HepG2 (cell line): Measurements from ENCODE around the gene SESN2. TPM values are rescaled to one million over a fixed set of nuclear protein-coding genes. Genes with fewer than 3 reads are reported as not detected.

ENCODE experiments used
- CBX1 ChIP-seq: IDR thresholded peaks from one replicate; pipeline ENCODE4 v1.6.1; 2016; ENCODE audit warnings: antibody characterized with exemption, low read depth
- FIP1L1 ChIP-seq: fragments of 200-400 bp; formaldehyde crosslinking; IDR thresholded peaks from 2 replicates; pipeline ENCODE4 v1.6.1; 2018; ENCODE audit warnings: low read depth, mild to moderate bottlenecking, low read length, moderate library complexity, borderline replicate concordance; ENCODE audit not compliant: insufficient read depth
- MTF1 ChIP-seq: sonication (generic); formaldehyde crosslinking; IDR thresholded peaks from 2 replicates; pipeline ENCODE4 v1.5.0; 2020; ENCODE audit warnings: missing genetic modification reagents
- RBM39 ChIP-seq: fragments of 200-400 bp; formaldehyde crosslinking; IDR thresholded peaks from one replicate; pipeline ENCODE4 v1.6.1; 2018; ENCODE audit warnings: antibody characterized with exemption, mild to moderate bottlenecking, low read depth, low read length; ENCODE audit not compliant: poor library complexity, severe bottlenecking
- SALL1 ChIP-seq: sonication (generic); formaldehyde crosslinking; IDR thresholded peaks from 2 replicates; pipeline ENCODE4 v1.8.0; 2022; ENCODE audit warnings: mild to moderate bottlenecking, missing genetic modification reagents
- TOE1 ChIP-seq: sonication (generic); formaldehyde crosslinking; IDR thresholded peaks from 2 replicates; pipeline ENCODE4 v1.4.0; 2020; ENCODE audit warnings: mild to moderate bottlenecking, missing genetic modification reagents
- ZBTB34 ChIP-seq: sonication (generic); formaldehyde crosslinking; IDR thresholded peaks from 2 replicates; pipeline ENCODE4 v1.8.0; 2022; ENCODE audit warnings: mild to moderate bottlenecking, missing genetic modification reagents
- ZBTB37 ChIP-seq: sonication (generic); formaldehyde crosslinking; IDR thresholded peaks from 2 replicates; pipeline ENCODE4 v1.4.0; 2020; ENCODE audit warnings: mild to moderate bottlenecking, missing genetic modification reagents
- ZKSCAN1 ChIP-seq: fragments of 150-350 bp; IDR thresholded peaks from 2 replicates; pipeline ENCODE4 v1.6.1; 2014; ENCODE audit warnings: low read length
- ZNF235 ChIP-seq: sonication (generic); formaldehyde crosslinking; IDR thresholded peaks from 2 replicates; pipeline ENCODE4 v1.8.1; 2023; ENCODE audit warnings: mild to moderate bottlenecking, missing genetic modification reagents, borderline replicate concordance
- ZNF333 ChIP-seq: sonication (generic); formaldehyde crosslinking; IDR thresholded peaks from 2 replicates; pipeline ENCODE4 v1.4.0; 2020; ENCODE audit warnings: mild to moderate bottlenecking, missing genetic modification reagents, borderline replicate concordance
- ZNF770 ChIP-seq: sonication (generic); formaldehyde crosslinking; IDR thresholded peaks from 2 replicates; pipeline ENCODE4 v1.5.0; 2020; ENCODE audit warnings: mild to moderate bottlenecking, missing genetic modification reagents
- polyA plus RNA-seq, 8 experiments: library from polyadenylated mRNA; depleted of rRNA in 3 of 8; stranded (reverse) in 7 of 8; unstranded in 1 of 8; fragments of >200 nt; fragmentation: Illumina TruSeq in 4 of 8; extraction: Trizol in 4 of 8; gene quantifications; 2 replicates each; pipeline versions ENCODE4 v1.2.1 to v1.2.3, GENCODE V29; 2011 to 2016; ENCODE audit warnings: low read depth in 4 of 8, missing spikeins in 1 of 8, mixed read lengths in 1 of 8; ENCODE audit not compliant: insufficient read depth in 1 of 8
- total RNA-seq, 5 experiments: library from RNA; depleted of rRNA; stranded (reverse); fragments of >200 nt; fragmentation: Illumina TruSeq; extraction: Trizol; gene quantifications; 2 replicates each; pipeline ENCODE4 v1.2.3, GENCODE V29; 2016; ENCODE audit warnings: low read depth in 1 of 5
- TF ChIP-seq, protein P1 (sequence below): sonication (generic); formaldehyde crosslinking; IDR thresholded peaks from 2 replicates; pipeline ENCODE4 v1.4.0; 2020; ENCODE audit warnings: missing genetic modification reagents, low read depth, mild to moderate bottlenecking, borderline replicate concordance

Gene SESN2
- total and polyA plus RNA-seq, 2 of the 13 experiments (the other 11 are each of a cell fraction or from before 2014, with no cell fraction given) = 13.2 to 19.1 TPM

- no peak for TF ChIP-seq ZBTB34
- TF ChIP-seq RBM39 = peak; percentile 83
- TF ChIP-seq ZNF333 = no peak
- TF ChIP-seq FIP1L1 = 0 out of 2 replicates have a peak, but pooled peaks have one; percentile 45
- no peak for TF ChIP-seq ZBTB37
- TF ChIP-seq TOE1 (CRISPR knock-in tag) = no peak
- TF ChIP-seq ZNF770 (CRISPR knock-in tag) = peak; percentile 37; the same call in 1 of the 2 replicates
- TF ChIP-seq, protein P1, sequence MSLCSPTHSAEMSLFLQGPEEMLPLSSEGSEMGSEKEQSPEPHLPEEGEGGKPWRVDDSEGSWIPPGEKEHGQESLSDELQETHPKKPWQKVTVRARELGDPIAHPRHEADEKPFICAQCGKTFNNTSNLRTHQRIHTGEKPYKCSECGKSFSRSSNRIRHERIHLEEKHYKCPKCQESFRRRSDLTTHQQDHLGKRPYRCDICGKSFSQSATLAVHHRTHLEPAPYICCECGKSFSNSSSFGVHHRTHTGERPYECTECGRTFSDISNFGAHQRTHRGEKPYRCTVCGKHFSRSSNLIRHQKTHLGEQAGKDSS = no peak
- TF ChIP-seq CBX1 = no peak
- no peak; the same call in 1 of the 2 replicates for TF ChIP-seq SALL1 (CRISPR knock-in tag)
- TF ChIP-seq ZNF235 (CRISPR knock-in tag) = 0 out of 2 replicates have a peak, but pooled peaks have one; percentile 42
- no peak for TF ChIP-seq MTF1 (CRISPR knock-in tag)
- TF ChIP-seq ZKSCAN1 = no peak
Observed at GRCh38 chr1:28259252-28259933, at the start of gene SESN2 (continued).
